TTC549 (cell line): ENCODE data around the gene PPM1H.

ENCODE experiments used
- FAIRE-seq: peaks from 2 replicates; lab custom pipeline; 2012; peaks lifted over from hg19 to GRCh38; lab: Jason Lieb, UNC

PPM1H gene

GRCh38 chr12:62873116-62873825 lies 61.7 kb downstream of the PPM1H start:
- no peak for FAIRE-seq

- FAIRE-seq, result no peak
Measured at GRCh38 chr12:62868820-62869219, 66.1 kb downstream of the PPM1H start.

GRCh38 chr12:62866451-62867082 lies 68.4 kb downstream of the PPM1H start:
- FAIRE-seq, result no peak

GRCh38 chr12:62865937-62866336 lies 69.0 kb downstream of the PPM1H start:
- FAIRE-seq, result no peak

- no peak for FAIRE-seq
Measured at GRCh38 chr12:62865065-62865464, 69.9 kb downstream of the PPM1H start.

- FAIRE-seq, result no peak
Measured at GRCh38 chr12:62862259-62862881, 72.6 kb downstream of the PPM1H start.

- no peak for FAIRE-seq
Measured at GRCh38 chr12:62861586-62861985, 73.4 kb downstream of the PPM1H start.

- no peak for FAIRE-seq
Measured at GRCh38 chr12:62860501-62861411, 74.2 kb downstream of the PPM1H start.

GRCh38 chr12:62860020-62860419 lies 74.9 kb downstream of the PPM1H start:
- FAIRE-seq, result no peak

- FAIRE-seq, result no peak
Measured at GRCh38 chr12:62859321-62859737, 75.6 kb downstream of the PPM1H start.

GRCh38 chr12:62856454-62856853 lies 78.5 kb downstream of the PPM1H start:
- FAIRE-seq, result no peak

- no peak for FAIRE-seq
Measured at GRCh38 chr12:62854024-62854423, 80.9 kb downstream of the PPM1H start.

- FAIRE-seq, result no peak
Measured at GRCh38 chr12:62849398-62849797, 85.6 kb downstream of the PPM1H start.

GRCh38 chr12:62848418-62848817 lies 86.5 kb downstream of the PPM1H start:
- no peak for FAIRE-seq

- FAIRE-seq, result no peak
Measured at GRCh38 chr12:62847709-62848108, 87.2 kb downstream of the PPM1H start.

GRCh38 chr12:62846491-62846890 lies 88.5 kb downstream of the PPM1H start:
- FAIRE-seq, result no peak

GRCh38 chr12:62844915-62845314 lies 90.0 kb downstream of the PPM1H start:
- FAIRE-seq, result no peak

- no peak for FAIRE-seq
Measured at GRCh38 chr12:62843716-62844115, 91.2 kb downstream of the PPM1H start.

GRCh38 chr12:62841846-62842245 lies 93.1 kb downstream of the PPM1H start:
- FAIRE-seq, result no peak

- FAIRE-seq, result no peak
Measured at GRCh38 chr12:62840806-62841205, 94.1 kb downstream of the PPM1H start.

GRCh38 chr12:62839869-62840660 lies 94.9 kb downstream of the PPM1H start:
- FAIRE-seq, result no peak
